A549 treated with GW870086 at 1 μM for 4 hours (cell line): ENCODE measurements around the gene RAD52. TPM values are rescaled to one million over a fixed set of nuclear protein-coding genes. Genes with fewer than 3 reads are reported as not detected.

Experiments used
- total RNA-seq: library from RNA; stranded (reverse); fragments of 200-300 nt; extraction: Qiagen RNA extraction; gene quantifications from 5 replicates; pipeline ENCODE4 v1.2.3, GENCODE V29; 2022; ENCODE audit warnings: low read depth

The RAD52 gene
- total RNA-seq: 6.4 to 12.3 TPM (median 9.6 TPM) in 5 replicates

GRCh38 chr12:949453-950191 lies at the start of gene RAD52:
RAD52 (minus strand) TSS chr12:949694; CDS start chr12:933058, 16,636 bp downstream.

GRCh38 chr12:990661-991349 lies 41.3 kb upstream of the RAD52 start, which contains the start of gene ERC1:
ERC1 (plus strand) TSS chr12:991223; CDS start chr12:1027904, 36,681 bp downstream.

Other genes starting within 250 kb of the RAD52 start
- 65.9 to 108 TPM (median 96.2 TPM) in 5 replicates for gene WNK1, start 197.1 kb downstream of the RAD52 start, total RNA-seq
- gene ERC1, start 41.5 kb upstream of the RAD52 start, total RNA-seq: 11.5 to 16.3 TPM (median 15.8 TPM) in 5 replicates